ENCODE data around the gene PPP1R2C.

PPP1R2C gene

GRCh38 chrX:42748067-42748850 is 29.7 kb downstream of the PPP1R2C start:
- DNase-seq (ENCODE audit: low spot score) (peak; percentile 45), FAIRE-seq (no peak)

- FAIRE-seq (no peak), DNase-seq (ENCODE audit: low spot score) (no peak)
These were observed 31.4 kb downstream of the PPP1R2C start for GRCh38 chrX:42746606-42747005.

DNA sequence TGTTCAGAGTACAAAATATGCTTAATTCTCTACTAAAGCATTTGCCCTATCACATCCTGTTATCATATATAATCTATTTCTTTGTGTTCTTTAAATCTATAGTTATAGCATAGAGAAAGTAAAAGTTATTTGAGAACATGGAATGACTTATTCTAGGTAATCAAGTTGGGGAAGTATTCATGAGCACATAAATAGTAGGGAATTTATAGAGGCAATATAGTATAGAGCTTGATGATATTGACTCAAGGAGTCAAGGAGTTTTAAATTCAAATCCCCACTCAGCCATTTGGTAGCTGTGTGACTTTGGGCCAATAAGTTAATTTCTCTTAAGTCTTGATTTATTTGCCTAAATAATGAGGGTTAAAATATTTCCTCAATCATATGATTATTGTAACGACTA is 37.5 kb downstream of the PPP1R2C start:
- DNase-seq (ENCODE audit: low spot score) (no peak), FAIRE-seq (no peak)

DNA sequence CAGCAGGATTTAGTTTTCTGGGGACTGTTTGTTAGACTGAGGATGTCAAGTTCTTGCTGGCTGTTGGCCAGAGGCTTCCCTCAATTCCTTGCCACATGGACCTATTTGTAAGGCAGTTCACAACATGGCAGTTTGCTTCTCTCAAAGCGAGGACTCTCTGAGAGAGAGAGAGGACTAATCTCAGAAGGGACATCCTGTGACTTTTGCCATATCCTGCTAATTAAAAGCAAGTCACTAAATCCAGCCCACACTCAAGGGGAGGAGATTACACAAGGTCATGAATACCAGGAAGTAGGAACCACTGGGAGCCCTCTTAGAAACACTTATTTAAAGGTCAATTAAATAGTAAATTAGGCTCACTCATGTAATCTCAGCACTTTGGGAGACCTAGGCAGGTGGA is 38.2 kb downstream of the PPP1R2C start:
- no peak for FAIRE-seq
- no peak for DNase-seq (ENCODE audit: low spot score)

- FAIRE-seq (no peak), DNase-seq (ENCODE audit: low spot score) (no peak)
These were observed 38.7 kb downstream of the PPP1R2C start for GRCh38 chrX:42739258-42739657.

DNA sequence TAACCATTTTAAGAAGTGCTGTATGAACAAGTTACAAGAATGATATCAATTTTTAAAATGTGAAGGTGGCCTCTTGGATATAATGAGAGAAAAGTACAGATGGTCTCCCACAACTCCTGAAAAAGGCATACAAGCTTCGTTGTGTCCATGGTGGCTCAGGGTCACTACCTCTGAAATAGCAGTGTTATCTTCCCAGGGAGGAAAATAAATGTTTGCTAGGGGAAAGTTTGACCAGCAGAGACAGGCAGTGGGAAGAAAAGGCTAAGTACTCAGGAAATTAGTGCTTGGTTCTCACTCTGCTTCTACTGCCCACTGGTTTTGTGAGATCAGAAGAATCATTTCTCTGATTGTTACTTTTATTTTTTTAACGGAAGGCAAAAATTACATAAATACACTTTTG is 39.4 kb downstream of the PPP1R2C start:
- FAIRE-seq = no peak
- DNase-seq (ENCODE audit: low spot score) = no peak

DNA sequence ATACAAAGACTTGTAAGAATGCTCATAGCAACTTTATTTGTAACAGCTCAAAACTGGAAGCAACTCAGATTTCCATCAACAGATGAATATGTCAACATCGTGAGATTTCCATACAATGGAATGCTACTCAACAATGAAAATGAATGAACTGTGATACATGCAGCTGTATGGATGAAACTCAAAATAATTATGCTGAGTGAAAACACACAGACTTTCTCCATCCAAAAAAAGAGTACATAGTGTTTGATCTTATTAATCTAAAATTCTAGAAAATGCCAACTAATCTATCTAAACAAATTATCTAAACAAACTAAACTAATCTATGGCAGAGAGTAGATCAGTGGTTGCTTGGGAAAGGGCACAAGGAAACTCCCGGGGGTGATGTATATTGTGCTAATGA is 42.7 kb downstream of the PPP1R2C start:
- no peak for FAIRE-seq
- DNase-seq (ENCODE audit: low spot score) = no peak

GRCh38 chrX:42732506-42732905 is 45.5 kb downstream of the PPP1R2C start:
- DNase-seq (ENCODE audit: low spot score) (no peak), FAIRE-seq (no peak)

Data from urothelium cell line (cell line).